Caco-2 (cell line): ENCODE results near the gene MPIG6B. TPM values are rescaled to one million over a fixed set of nuclear protein-coding genes. Genes with fewer than 3 reads are reported as not detected.

Source experiments
- BruUV-seq: library from RNA; stranded (reverse); fragments of 400-500 nt; replicated peaks from 2 replicates; lab custom pipeline; 2021; lab: Mats Ljungman, UMichigan
- CTCF ChIA-PET: fragments of 300-600 bp; sonication (Branson Sonifier 250); formaldehyde crosslinking; loops from one replicate; lab custom pipeline; 2022; ENCODE audit warnings: antibody characterized with exemption; lab: Charles Lee
- POLR2A ChIA-PET: fragments of 300-600 bp; sonication (Branson Sonifier 250); formaldehyde crosslinking; loops from one replicate; lab custom pipeline; 2022; ENCODE audit warnings: antibody characterized with exemption; lab: Charles Lee
- DNase-seq, 2 experiments: peaks; one replicate each; pipeline versions ENCODE4 v3.0.0 to v3.0.0-alpha.2; 2020 to 2022
- H3K27me3 ChIP-seq: replicated peaks from 2 replicates; pipeline ENCODE4 v1.6.0; 2011; ENCODE audit warnings: low read length; ENCODE audit not compliant: control insufficient read depth, insufficient read depth
- H3K36me3 ChIP-seq: 2 replicates; pipeline ENCODE4 v1.5.1; 2011; ENCODE audit warnings: low read length; ENCODE audit not compliant: control insufficient read depth, insufficient read depth
- H3K4me1 ChIP-seq: fragments of 250-450 bp; sonication (Bioruptor Pico); 2 replicates; pipeline ENCODE4 v1.5.1; 2020; ENCODE audit warnings: mild to moderate bottlenecking
- H3K4me3 ChIP-seq: 2 replicates; pipeline ENCODE4 v1.5.1; 2011; ENCODE audit warnings: low read depth, mild to moderate bottlenecking, control low read depth, low read length
- H3K9me3 ChIP-seq: fragments of 250-450 bp; sonication (Bioruptor Pico); 2 replicates; pipeline ENCODE4 v1.5.1; 2020; ENCODE audit warnings: mild to moderate bottlenecking, moderate library complexity
- H3K27ac Mint-ChIP-seq: one replicate; pipeline ENCODE4 v1.8.0; 2022; ENCODE audit warnings: mixed read lengths; ENCODE audit not compliant: unreplicated experiment
- H3K27me3 Mint-ChIP-seq: one replicate; pipeline ENCODE4 v1.8.0; 2022; ENCODE audit warnings: mixed read lengths; ENCODE audit not compliant: insufficient read depth, unreplicated experiment
- H3K36me3 Mint-ChIP-seq: one replicate; pipeline ENCODE4 v1.8.0; 2022; ENCODE audit warnings: mild to moderate bottlenecking, mixed read lengths; ENCODE audit not compliant: insufficient read depth, unreplicated experiment
- H3K4me1 Mint-ChIP-seq: one replicate; pipeline ENCODE4 v1.8.0; 2022; ENCODE audit warnings: low read depth, mixed read lengths; ENCODE audit not compliant: unreplicated experiment
- H3K4me3 Mint-ChIP-seq: one replicate; pipeline ENCODE4 v1.8.0; 2022; ENCODE audit warnings: mild to moderate bottlenecking, moderate library complexity, mixed read lengths; ENCODE audit not compliant: unreplicated experiment
- H3K9me3 Mint-ChIP-seq: one replicate; pipeline ENCODE4 v1.8.0; 2022; ENCODE audit warnings: mixed read lengths; ENCODE audit not compliant: unreplicated experiment
- CTCF ChIP-seq, 2 experiments: fragments of 200-600 bp in 1 of 2; IDR thresholded peaks; 1 replicate in 1 of 2; 2 replicates in 1 of 2; pipeline versions ENCODE4 v1.5.1 to v1.8.0; 2011 to 2022; ENCODE audit warnings: antibody characterized with exemption in 1 of 2, control low read depth in 1 of 2, inconsistent platforms in 1 of 2, low read depth in 1 of 2, low read length in 1 of 2, mild to moderate bottlenecking in 1 of 2, moderate library complexity in 1 of 2; ENCODE audit not compliant: insufficient read depth in 1 of 2, severe bottlenecking in 1 of 2, unreplicated experiment in 1 of 2
- intact Hi-C: fragments of 100-400 bp; cut with micrococcal nuclease; formaldehyde crosslinking; loops from one replicate; pipeline ENCODE4 v1.10.0; 2022; ENCODE audit not compliant: unreplicated experiment
- total RNA-seq: library from RNA; stranded (reverse); gene quantifications from 2 replicates; pipeline ENCODE4 v1.2.3, GENCODE V29; 2022

MPIG6B gene
- total RNA-seq, 1 experiment from 2014 or later, result not detected

GRCh38 chr6:31717499-31718222 lies 5.5 kb upstream of the MPIG6B start:
- peak in 1 of 2 experiments; percentile 36 for DNase-seq
- peaks cover 5% of the 10 kb centered on the region for H3K36me3 Mint-ChIP-seq
- no peaks in the 10 kb centered on the region for H3K27me3 Mint-ChIP-seq
- no TSS peak for BruUV-seq
- Histone ChIP-seq H3K9me3 (no peaks in the 10 kb centered on the region), H3K27me3 (no peaks in the 10 kb centered on the region), H3K4me1 (peaks cover 64% of the 10 kb centered on the region), H3K36me3 (no peaks in the 10 kb centered on the region), H3K4me3 (no peak overlapping the region)
- H3K9me3 Mint-ChIP-seq, result no peaks in the 10 kb centered on the region
- intact Hi-C loops, result no loop called here
- TF ChIP-seq CTCF (IDR thresholded peaks at IDR 0.05; ENCODE audit: insufficient read depth in 1 of 2, low read depth in 1 of 2, low read length in 1 of 2, severe bottlenecking in 1 of 2, unreplicated experiment in 1 of 2), result no peak
- peaks cover 61% of the 10 kb centered on the region for H3K4me1 Mint-ChIP-seq
- CTCF ChIA-PET, result no interaction called here
- POLR2A ChIA-PET, result no interaction called here
- no peak overlapping the region for H3K4me3 Mint-ChIP-seq
- peak overlapping the region; percentile 69 for H3K27ac Mint-ChIP-seq

- H3K27ac Mint-ChIP-seq, result peak overlapping the region; percentile 69
- H3K4me1 Mint-ChIP-seq, result peaks cover 55% of the 10 kb centered on the region
- no peak overlapping the region for H3K4me3 ChIP-seq
- H3K9me3 ChIP-seq, result no peaks in the 10 kb centered on the region
- no TSS peak for BruUV-seq
- intact Hi-C loops, result no loop called here
- no peaks in the 10 kb centered on the region for H3K27me3 ChIP-seq
- no peak for TF ChIP-seq CTCF (IDR thresholded peaks at IDR 0.05; ENCODE audit: insufficient read depth in 1 of 2, low read depth in 1 of 2, low read length in 1 of 2, severe bottlenecking in 1 of 2, unreplicated experiment in 1 of 2)
- ChIA-PET POLR2A (no interaction called here), CTCF (no interaction called here)
- H3K36me3 ChIP-seq, result no peaks in the 10 kb centered on the region
- no peaks in the 10 kb centered on the region for H3K27me3 Mint-ChIP-seq
- H3K4me3 Mint-ChIP-seq, result peak overlapping the region; percentile 2
- no peaks in the 10 kb centered on the region for H3K9me3 Mint-ChIP-seq
- DNase-seq, result peak; percentile 69 to 72
- peaks cover 5% of the 10 kb centered on the region for H3K36me3 Mint-ChIP-seq
- H3K4me1 ChIP-seq, result peaks cover 60% of the 10 kb centered on the region
Measured at GRCh38 chr6:31718265-31718664, 4.9 kb upstream of the MPIG6B start.

- H3K4me1 ChIP-seq, result peaks cover 52% of the 10 kb centered on the region
- Mint-ChIP-seq H3K27ac (peak overlapping the region; percentile 69), H3K9me3 (no peaks in the 10 kb centered on the region), H3K4me1 (peaks cover 47% of the 10 kb centered on the region), H3K36me3 (peaks cover 4% of the 10 kb centered on the region), H3K4me3 (no peak overlapping the region), H3K27me3 (no peaks in the 10 kb centered on the region)
- intact Hi-C loops, result no loop called here
- DNase-seq, result no peak
- no peaks in the 10 kb centered on the region for H3K36me3 ChIP-seq
- no peaks in the 10 kb centered on the region for H3K27me3 ChIP-seq
- H3K9me3 ChIP-seq, result no peaks in the 10 kb centered on the region
- BruUV-seq, result no TSS peak
- no peak for TF ChIP-seq CTCF (IDR thresholded peaks at IDR 0.05; ENCODE audit: insufficient read depth in 1 of 2, low read depth in 1 of 2, low read length in 1 of 2, severe bottlenecking in 1 of 2, unreplicated experiment in 1 of 2)
- no peak overlapping the region for H3K4me3 ChIP-seq
- ChIA-PET CTCF (no interaction called here), POLR2A (interaction anchor here (0.5 kb wide), 1 partner anchor 16 kb away, joined by 3 read pairs; the partner anchor contains the start of gene ABHD16A)
Measured at GRCh38 chr6:31719001-31719400, 4.2 kb upstream of the MPIG6B start.
